H9 (cell line): ENCODE results near the gene BICDL1. TPM values are rescaled to one million over a fixed set of nuclear protein-coding genes. Genes with fewer than 3 reads are reported as not detected.

Experiments used
- DNase-seq: peaks from one replicate; pipeline ENCODE4 v3.0.0-alpha.2; 2017
- H2AFZ ChIP-seq: one replicate; pipeline ENCODE4 v1.6.1; 2013; ENCODE audit warnings: mild to moderate bottlenecking, low read length, control low read depth, moderate library complexity
- H2AK5ac ChIP-seq: 2 replicates; pipeline ENCODE4 v1.6.1; 2013; ENCODE audit warnings: low read length, control low read depth, mixed read lengths; ENCODE audit not compliant: insufficient read length
- H2BK120ac ChIP-seq: one replicate; pipeline ENCODE4 v1.6.1; 2013; ENCODE audit warnings: low read depth, mild to moderate bottlenecking, low read length, control low read depth, inconsistent platforms; ENCODE audit not compliant: poor library complexity, severe bottlenecking
- H2BK12ac ChIP-seq: 2 replicates; pipeline ENCODE4 v1.6.1; 2013; ENCODE audit warnings: low read length, control low read depth, mixed read lengths, low read depth; ENCODE audit not compliant: insufficient read length
- H2BK15ac ChIP-seq: 2 replicates; pipeline ENCODE4 v1.6.1; 2013; ENCODE audit warnings: low read depth, low read length, control low read depth
- H2BK20ac ChIP-seq: one replicate; pipeline ENCODE4 v1.6.1; 2013; ENCODE audit warnings: low read depth, mild to moderate bottlenecking, low read length, control low read depth, inconsistent platforms; ENCODE audit not compliant: poor library complexity, severe bottlenecking
- H2BK5ac ChIP-seq: 2 replicates; pipeline ENCODE4 v1.6.1; 2013; ENCODE audit warnings: low read length, control low read depth, mixed read lengths; ENCODE audit not compliant: insufficient read length
- H3K14ac ChIP-seq: 2 replicates; pipeline ENCODE4 v1.6.1; 2013; ENCODE audit warnings: low read length, control low read depth; ENCODE audit not compliant: insufficient read depth
- H3K18ac ChIP-seq: 2 replicates; pipeline ENCODE4 v1.6.1; 2013; ENCODE audit warnings: low read depth, mild to moderate bottlenecking, mixed read lengths, low read length, control low read depth; ENCODE audit not compliant: insufficient read length
- H3K23ac ChIP-seq: 2 replicates; pipeline ENCODE4 v1.6.1; 2013; ENCODE audit warnings: low read length, control low read depth, mixed read lengths, low read depth; ENCODE audit not compliant: insufficient read length
- H3K23me2 ChIP-seq: 2 replicates; pipeline ENCODE4 v1.6.1; 2013; ENCODE audit warnings: low read depth, mild to moderate bottlenecking, mixed read lengths, low read length, control low read depth; ENCODE audit not compliant: insufficient read length, poor library complexity, severe bottlenecking
- H3K27ac ChIP-seq: 2 replicates; pipeline ENCODE4 v1.5.1; 2013; ENCODE audit warnings: low read length, control low read depth, mixed read lengths, low read depth; ENCODE audit not compliant: insufficient read length
- H3K27me3 ChIP-seq: 2 replicates; pipeline ENCODE4 v1.6.1; 2013; ENCODE audit warnings: low read length, control low read depth, inconsistent platforms; ENCODE audit not compliant: insufficient read depth
- H3K4ac ChIP-seq: 2 replicates; pipeline ENCODE4 v1.6.1; 2013; ENCODE audit warnings: low read depth, mild to moderate bottlenecking, control low read depth, inconsistent platforms, low read length, moderate library complexity
- H3K4me1 ChIP-seq: 2 replicates; pipeline ENCODE4 v1.6.1; 2013; ENCODE audit warnings: low read length, control low read depth, inconsistent platforms; ENCODE audit not compliant: insufficient read depth
- H3K4me2 ChIP-seq: 2 replicates; pipeline ENCODE4 v1.6.1; 2013; ENCODE audit warnings: low read length, control low read depth, mixed read lengths; ENCODE audit not compliant: insufficient read length, insufficient read depth
- H3K56ac ChIP-seq: 2 replicates; pipeline ENCODE4 v1.6.1; 2013; ENCODE audit warnings: low read depth, mild to moderate bottlenecking, mixed read lengths, low read length, control low read depth; ENCODE audit not compliant: insufficient read length
- H3K79me1 ChIP-seq: 2 replicates; pipeline ENCODE4 v1.6.1; 2013; ENCODE audit warnings: low read depth, mild to moderate bottlenecking, moderate library complexity, low read length, control low read depth, inconsistent platforms; ENCODE audit not compliant: insufficient read depth, poor library complexity, severe bottlenecking
- H3K79me2 ChIP-seq: 2 replicates; pipeline ENCODE4 v1.6.1; 2013; ENCODE audit warnings: low read length, control low read depth, inconsistent platforms; ENCODE audit not compliant: insufficient read depth
- H3K9ac ChIP-seq: 2 replicates; pipeline ENCODE4 v1.6.1; 2013; ENCODE audit warnings: low read length, control low read depth, mixed read lengths; ENCODE audit not compliant: insufficient read length; ENCODE audit errors: extremely low read depth
- H3K9me3 ChIP-seq: one replicate; pipeline ENCODE4 v1.6.1; 2013; ENCODE audit warnings: low read depth, low read length, inconsistent platforms; ENCODE audit not compliant: control insufficient read depth
- H3T11ph ChIP-seq: one replicate; pipeline ENCODE4 v1.6.1; 2013; ENCODE audit warnings: mild to moderate bottlenecking, low read length, control low read depth, inconsistent platforms
- H4K20me1 ChIP-seq: one replicate; pipeline ENCODE4 v1.6.1; 2013; ENCODE audit not compliant: control insufficient read depth, insufficient read length, insufficient read depth
- H4K5ac ChIP-seq: 2 replicates; pipeline ENCODE4 v1.6.1; 2013; ENCODE audit warnings: low read depth, mild to moderate bottlenecking, mixed read lengths, low read length, control low read depth; ENCODE audit not compliant: insufficient read length
- H4K8ac ChIP-seq: replicated peaks from 2 replicates; pipeline ENCODE4 v1.6.1; 2013; ENCODE audit warnings: low read length, control low read depth, mixed read lengths, low read depth; ENCODE audit not compliant: insufficient read length
- H4K91ac ChIP-seq: 2 replicates; pipeline ENCODE4 v1.6.1; 2013; ENCODE audit warnings: low read depth, mild to moderate bottlenecking, moderate library complexity, mixed read lengths, low read length, control low read depth; ENCODE audit not compliant: insufficient read length
- H3K27ac Mint-ChIP-seq, 3 experiments: 2 replicates in 2 of 3; 3 replicates in 1 of 3; pipeline ENCODE4 v1.8.0; 2020 to 2021; ENCODE audit warnings: mixed read lengths in 3 of 3, mild to moderate bottlenecking in 1 of 3, moderate library complexity in 1 of 3
- H3K27me3 Mint-ChIP-seq: 2 replicates; pipeline ENCODE4 v1.8.0; 2021; ENCODE audit warnings: low read depth, mild to moderate bottlenecking, moderate library complexity, mixed read lengths
- H3K36me3 Mint-ChIP-seq, 3 experiments: 2 replicates in 2 of 3; 3 replicates in 1 of 3; pipeline ENCODE4 v1.8.0; 2020 to 2021; ENCODE audit warnings: low read depth in 3 of 3, mixed read lengths in 3 of 3; ENCODE audit not compliant: insufficient read depth in 1 of 3
- H3K4me1 Mint-ChIP-seq, 2 experiments: 2 replicates each; pipeline ENCODE4 v1.8.0; 2020; ENCODE audit warnings: mixed read lengths in 2 of 2
- H3K4me3 Mint-ChIP-seq, 2 experiments: 2 replicates in 1 of 2; 3 replicates in 1 of 2; pipeline ENCODE4 v1.8.0; 2020 to 2021; ENCODE audit warnings: mild to moderate bottlenecking in 2 of 2, mixed read lengths in 2 of 2, moderate library complexity in 1 of 2
- H3K9me3 Mint-ChIP-seq, 2 experiments: 2 replicates in 1 of 2; 3 replicates in 1 of 2; pipeline ENCODE4 v1.8.0; 2020; ENCODE audit warnings: mild to moderate bottlenecking in 2 of 2, mixed read lengths in 2 of 2, moderate library complexity in 1 of 2
- CTCF ChIP-seq: fragments of 200-600 bp; sonication (generic); conservative IDR thresholded peaks from 3 replicates; pipeline ENCODE4 v1.8.0; 2021; ENCODE audit warnings: antibody characterized with exemption, mild to moderate bottlenecking
- WGBS: extraction: QIAGEN DNeasy Blood & Tissue Kit; methylation state at CpG from one replicate; pipeline ENCODE4 v1.1.7; 2013; ENCODE audit warnings: missing lambda C conversion rate, low lambda C conversion rate, mixed read lengths; ENCODE audit not compliant: insufficient read length; ENCODE audit errors: extremely low coverage; 5-methylcytosine and 5-hydroxymethylcytosine counted together
- total RNA-seq: library from RNA; stranded (reverse); gene quantifications from 2 replicates; pipeline ENCODE4 v1.2.1, GENCODE V29; 2021

BICDL1 gene
- total RNA-seq, 1 experiment from 2014 or later, result 13.8 TPM

GRCh38 chr12:120076651-120077050 is 87.6 kb downstream of the BICDL1 start:
- no peak overlapping the region for H3K56ac ChIP-seq
- H2BK5ac ChIP-seq, result peak overlapping the region; percentile 54
- no peaks in the 10 kb centered on the region for H3K79me1 ChIP-seq
- H3K79me2 ChIP-seq, result no peaks in the 10 kb centered on the region
- no peak overlapping the region for H3K23ac ChIP-seq
- Mint-ChIP-seq H3K27ac (no peak overlapping the region), H3K4me3 (no peak overlapping the region), H3K4me1 (peaks cover 8% of the 10 kb centered on the region in 2 experiments), H3K9me3 (no peaks in the 10 kb centered on the region), H3K27me3 (no peaks in the 10 kb centered on the region), H3K36me3 (peaks cover 1 to 4% (median 2%) of the 10 kb centered on the region in 3 experiments; a peak in 5 of 7 replicates)
- no peak overlapping the region for H2BK15ac ChIP-seq
- no peak overlapping the region for H3K4ac ChIP-seq
- H3K27ac ChIP-seq, result no peak overlapping the region
- H3K27me3 ChIP-seq, result no peaks in the 10 kb centered on the region
- no peak for DNase-seq
- no peak overlapping the region for H3K18ac ChIP-seq
- no peak overlapping the region for H3K4me2 ChIP-seq
- H3K23me2 ChIP-seq, result no peaks in the 10 kb centered on the region
- H2BK20ac ChIP-seq, result no peak overlapping the region
- H4K20me1 ChIP-seq, result no peaks in the 10 kb centered on the region
- 0 out of 2 replicates have a peak overlapping the region, but pooled peaks have one; percentile 14 for H3K14ac ChIP-seq
- WGBS, result no CpG with 5 or more reads among the region's 6 CpGs
- no peak overlapping the region for H3T11ph ChIP-seq
- H4K8ac ChIP-seq, result no peak overlapping the region
- no peak overlapping the region for H2AK5ac ChIP-seq
- H3K9ac ChIP-seq, result no peak overlapping the region
- no peak overlapping the region for H2AFZ ChIP-seq
- no peak overlapping the region for H4K5ac ChIP-seq
- no peak overlapping the region for H2BK120ac ChIP-seq
- H4K91ac ChIP-seq, result peak overlapping the region; percentile 58
- H3K9me3 ChIP-seq, result no peaks in the 10 kb centered on the region
- H2BK12ac ChIP-seq, result no peak overlapping the region
- TF ChIP-seq CTCF, result no peak
- H3K4me1 ChIP-seq, result peaks cover 3% of the 10 kb centered on the region; the same call in 1 of the 2 replicates
